GM21381 (cell line): Measurements from ENCODE around the gene FAM156B.
"Not testable (repeated sequence)": the region's sequence is repeated elsewhere in the genome, so short reads cannot be mapped to it uniquely, and the experiment has no call there.

Experiments
- ATAC-seq: cut with Tn5 transposase; IDR thresholded peaks from one replicate; pipeline ENCODE4 v1.9.1; 2021; ENCODE audit warnings: mild to moderate bottlenecking, moderate library complexity; ENCODE audit not compliant: unreplicated experiment

FAM156B gene, protein sequence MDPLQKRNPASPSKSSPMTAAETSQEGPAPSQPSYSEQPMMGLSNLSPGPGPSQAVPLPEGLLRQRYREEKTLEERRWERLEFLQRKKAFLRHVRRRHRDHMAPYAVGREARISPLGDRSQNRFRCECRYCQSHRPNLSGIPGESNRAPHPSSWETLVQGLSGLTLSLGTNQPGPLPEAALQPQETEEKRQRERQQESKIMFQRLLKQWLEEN

DNA sequence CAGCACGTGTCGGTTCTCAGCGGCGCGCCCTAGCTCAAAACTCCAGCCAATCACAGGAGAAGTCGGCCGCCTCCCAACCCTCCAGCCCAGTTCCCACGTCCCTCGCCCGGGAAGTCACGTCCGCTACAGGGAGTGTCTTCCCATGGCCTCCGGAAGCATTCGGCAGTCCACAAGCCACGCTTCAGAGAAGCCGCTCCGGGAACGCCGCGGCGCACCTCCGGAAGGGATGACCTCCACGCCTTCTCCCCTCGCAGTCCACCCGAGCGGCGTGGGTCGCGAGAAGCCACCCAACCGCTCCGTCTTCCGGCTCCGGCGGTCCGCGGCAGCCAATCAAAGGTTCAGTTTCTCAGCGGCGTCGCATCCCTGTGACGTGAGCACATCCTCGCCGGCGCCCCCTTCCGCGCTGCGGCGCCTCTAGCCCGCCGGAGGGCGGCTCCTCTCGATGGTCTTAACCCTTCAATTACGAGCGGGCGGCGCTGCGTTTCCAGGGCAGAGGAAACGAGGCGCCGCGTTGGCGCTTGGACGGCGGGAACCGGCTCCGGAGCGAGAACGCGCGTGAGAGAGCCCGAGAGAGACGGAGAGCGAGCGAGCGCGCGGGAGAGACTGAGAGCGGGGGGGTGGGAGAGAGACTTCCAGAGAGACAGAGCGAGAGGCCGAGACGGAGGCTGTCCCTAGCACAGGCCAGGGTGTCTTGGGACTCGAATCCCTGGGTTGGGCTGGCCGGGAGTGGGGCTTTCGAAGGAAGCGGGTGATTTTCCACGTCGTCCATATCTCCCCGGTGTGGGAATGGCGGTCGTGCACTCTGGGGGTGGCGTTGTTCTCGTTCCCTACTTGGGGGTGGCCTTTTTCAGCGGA lies at the start of gene FAM156B:
Gene FAM156B, plus strand, starts transcription at position 476 of the 855 bp plus-strand sequence. CDS start 9,896 bp downstream, outside the sequence.
- peak; percentile 85 for ATAC-seq

- no peak for ATAC-seq
Observed at GRCh38 chrX:52852110-52852860, 44.8 kb upstream of the FAM156B start.

DNA sequence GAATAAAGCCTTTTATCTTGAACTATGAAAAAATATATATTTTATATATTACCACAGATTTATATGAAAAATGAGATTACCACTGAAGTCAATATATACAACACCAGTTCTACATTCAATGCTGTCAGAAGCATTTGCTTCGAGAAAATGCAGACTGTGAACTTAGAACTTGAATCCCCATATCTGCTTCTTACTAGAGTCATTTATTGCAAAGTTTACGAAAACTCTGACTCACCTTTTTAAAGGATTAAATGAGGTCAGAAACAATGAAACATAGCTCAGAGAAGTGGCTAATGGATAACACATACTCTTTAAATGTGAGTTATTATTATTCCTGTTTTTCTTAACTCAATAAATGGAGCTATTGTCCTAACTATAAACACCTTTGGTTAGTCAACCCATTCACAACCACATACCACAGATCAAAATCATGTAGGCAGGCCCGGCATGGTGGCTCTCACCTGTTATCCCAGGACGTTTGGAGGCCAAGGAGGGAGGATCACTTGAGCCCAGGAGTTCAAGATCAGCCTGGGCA lies 40.1 kb upstream of the FAM156B start:
- ATAC-seq, result not testable (repeated sequence)

DNA sequence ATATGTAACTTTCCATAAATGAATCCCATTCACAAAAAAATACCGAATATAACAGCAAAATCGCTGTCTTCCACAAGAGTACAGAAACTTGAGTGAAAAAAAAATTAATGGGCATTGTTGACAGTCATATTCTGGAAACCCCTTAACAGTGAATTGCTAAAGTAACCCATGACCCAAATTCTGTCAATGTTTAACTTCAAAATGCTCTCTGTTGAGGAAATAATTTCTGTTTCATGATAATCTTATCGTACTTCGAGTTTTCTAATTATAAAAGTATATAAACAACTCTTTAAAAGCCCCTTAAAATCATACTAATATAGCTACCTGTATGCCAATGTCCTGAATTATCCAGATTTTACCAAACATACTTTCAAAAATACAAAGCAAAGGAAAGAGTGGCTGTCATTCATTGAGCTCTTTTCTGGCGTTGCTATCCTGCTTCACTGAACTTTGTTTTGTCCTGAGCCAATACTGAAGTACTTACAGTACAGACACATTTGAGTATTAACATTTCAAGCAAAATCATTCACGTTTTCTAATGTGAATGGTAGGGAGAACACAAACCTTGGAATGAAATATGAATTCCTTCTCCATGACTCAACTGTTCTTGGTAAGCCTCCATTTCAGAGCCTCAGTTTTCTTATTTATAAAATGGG lies 31.7 kb upstream of the FAM156B start:
- ATAC-seq, result no peak

GRCh38 chrX:52867610-52868348 lies 29.4 kb upstream of the FAM156B start, which contains the start of gene XAGE3:
TSS of gene XAGE3 (minus strand) at chrX:52868083. CDS start at chrX:52867133, 950 bp downstream.
- no peak for ATAC-seq

DNA sequence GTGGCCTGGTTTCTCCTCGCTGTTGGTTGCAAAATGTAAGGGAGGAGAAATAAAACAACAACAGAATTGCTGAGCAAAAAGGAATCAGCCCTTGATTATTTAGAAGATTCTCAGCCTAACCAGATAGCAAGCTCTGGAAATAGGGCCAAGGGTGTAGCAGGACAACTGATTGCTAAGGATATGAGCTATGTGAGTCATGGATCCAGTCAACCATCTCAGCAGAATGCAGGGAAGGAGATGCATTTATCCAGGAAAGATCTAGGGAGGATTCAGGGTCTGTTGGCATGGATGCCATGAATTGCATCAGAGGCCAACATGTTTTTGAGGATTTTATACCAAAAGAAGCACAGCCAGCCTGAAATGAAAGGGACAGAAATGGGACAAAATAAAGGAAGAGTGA lies 27.1 kb upstream of the FAM156B start:
- no peak for ATAC-seq

- not testable (repeated sequence) for ATAC-seq
Observed at GRCh38 chrX:52873825-52874224, 23.3 kb upstream of the FAM156B start.

GRCh38 chrX:52874661-52875060 lies 22.5 kb upstream of the FAM156B start:
- ATAC-seq, result no peak

DNA sequence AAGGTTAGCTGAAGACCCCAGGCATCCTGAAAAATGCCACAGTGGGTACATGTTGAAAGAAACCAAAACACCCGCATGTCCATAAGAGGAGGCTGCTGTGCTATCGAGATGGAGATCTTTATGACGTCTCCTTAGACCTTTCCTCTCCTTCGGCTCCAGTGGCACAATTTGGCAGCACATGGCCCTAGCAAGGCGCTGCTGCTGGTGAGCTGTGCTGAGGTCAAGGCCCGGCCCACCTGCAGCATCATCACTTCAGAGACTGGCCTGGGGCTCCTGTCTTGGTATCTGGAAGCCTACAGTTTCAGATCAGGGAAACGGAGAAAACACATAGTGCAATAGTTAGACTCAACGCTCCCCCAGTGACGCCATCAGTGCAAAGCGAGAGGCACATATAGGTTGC lies 21.7 kb upstream of the FAM156B start:
- ATAC-seq, result not testable (repeated sequence)

GRCh38 chrX:52876386-52876785 lies 20.7 kb upstream of the FAM156B start:
- not testable (repeated sequence) for ATAC-seq

- not testable (repeated sequence) for ATAC-seq
Observed at GRCh38 chrX:52887459-52887858, 9.7 kb upstream of the FAM156B start.

GRCh38 chrX:52888090-52888489 lies 9.0 kb upstream of the FAM156B start:
- ATAC-seq, result not testable (repeated sequence)

- not testable (repeated sequence) for ATAC-seq
Observed at GRCh38 chrX:52896438-52896837, 692 bp upstream of the FAM156B start.

DNA sequence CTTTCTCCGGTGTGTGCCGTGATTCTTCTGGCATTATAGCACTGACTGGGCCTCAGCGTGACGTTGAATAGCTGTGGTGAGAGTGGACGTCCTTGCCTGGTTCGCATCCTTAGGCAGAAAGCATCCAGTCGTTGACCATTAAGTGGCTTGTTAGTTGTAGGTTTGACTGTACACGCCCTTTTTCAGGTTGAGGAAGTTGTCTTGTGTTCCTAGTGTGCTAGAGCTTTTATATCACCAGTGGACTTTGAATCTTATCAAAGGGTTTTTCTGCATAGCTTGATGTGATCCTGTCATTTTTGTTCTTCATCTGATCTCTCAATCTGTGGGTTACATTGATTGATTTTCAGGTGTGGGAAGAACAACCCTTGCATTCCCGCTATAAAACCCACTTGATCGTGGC lies 8.4 kb downstream of the FAM156B start:
- not testable (repeated sequence) for ATAC-seq

DNA sequence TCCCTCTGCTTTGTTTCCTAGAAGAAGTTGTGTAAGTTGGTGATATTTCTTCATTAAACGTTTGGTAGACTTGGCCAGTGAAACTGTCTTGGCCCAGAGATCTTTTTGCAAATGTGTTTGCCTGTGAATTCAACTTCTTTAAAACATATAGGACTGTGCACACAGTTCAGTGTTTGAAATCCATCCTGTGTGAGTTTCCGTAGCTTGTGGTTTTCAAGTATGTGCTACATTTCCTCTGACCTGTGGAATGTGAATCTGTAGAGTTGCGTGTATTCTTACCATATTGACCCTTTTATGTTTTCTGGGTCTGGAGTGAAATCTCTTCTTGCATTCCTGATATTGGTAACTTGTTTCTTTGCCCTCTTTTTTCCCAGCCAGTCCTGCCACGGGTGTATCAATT lies 8.9 kb downstream of the FAM156B start:
- ATAC-seq, result not testable (repeated sequence)

GRCh38 chrX:52907137-52907536 lies 10.0 kb downstream of the FAM156B start:
- ATAC-seq, result not testable (repeated sequence)

DNA sequence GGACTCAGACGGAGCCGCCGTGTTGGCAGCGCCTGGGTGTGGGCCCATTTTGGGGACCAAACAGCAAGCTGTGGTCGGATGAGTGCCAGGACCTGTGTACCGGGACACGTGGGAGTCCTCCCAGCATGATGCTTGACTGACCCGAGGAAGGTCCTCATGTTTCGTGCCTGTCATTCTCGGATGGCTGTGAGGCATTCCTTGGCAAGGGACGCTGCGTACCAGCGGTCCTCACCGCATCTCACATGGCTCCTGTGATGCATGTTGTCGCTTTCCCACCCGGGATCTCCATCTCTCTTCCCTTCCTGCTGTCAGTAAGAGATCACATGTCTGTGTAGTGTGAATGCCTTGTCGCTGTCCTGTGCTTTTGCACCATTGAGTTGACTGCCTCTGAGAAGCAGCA lies 10.8 kb downstream of the FAM156B start:
- ATAC-seq, result not testable (repeated sequence)

GRCh38 chrX:52909313-52909969 lies 12.3 kb downstream of the FAM156B start:
- not testable (repeated sequence) for ATAC-seq

DNA sequence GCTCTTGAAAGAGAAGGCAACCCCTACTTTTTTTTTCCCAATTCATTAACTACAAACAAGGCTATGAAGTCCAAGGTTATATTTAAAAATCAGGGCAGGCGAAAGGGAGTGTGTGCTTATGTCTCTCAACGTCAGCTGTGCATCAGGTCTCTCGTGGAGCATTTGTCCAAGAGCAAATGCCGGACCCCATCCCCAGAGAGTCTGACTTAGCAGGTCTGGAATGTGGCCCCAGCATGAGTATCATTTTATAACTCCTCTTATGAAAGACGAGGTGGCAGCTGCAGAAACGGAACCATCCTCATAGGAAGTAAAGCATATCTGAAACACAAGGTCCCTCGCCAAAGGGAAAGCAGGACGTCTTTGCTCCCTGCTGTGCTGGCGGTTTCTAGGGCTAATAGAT lies 16.6 kb downstream of the FAM156B start:
- not testable (repeated sequence) for ATAC-seq
